ENCODE measurements around the gene UQCRC1. TPM values are rescaled to one million over a fixed set of nuclear protein-coding genes. Genes with fewer than 3 reads are reported as not detected.

UQCRC1 gene
- total and polyA plus RNA-seq, 7 donors, result 199 to 828 (median 241) TPM

GRCh38 chr3:48637305-48637704 lies 27.9 kb upstream of the UQCRC1 start:
- Histone ChIP-seq H3K4me3 (no peak overlapping the region), H3K4me1 (peaks cover 0 to 26% (median 21%) of the 10 kb centered on the region in 4 donors), H3K9me3 (no peaks in the 10 kb centered on the region), H3K36me3 (peaks cover 0 to 8% (median 3%) of the 10 kb centered on the region in 4 donors), H3K27me3 (no peaks in the 10 kb centered on the region), H3K27ac (no peak overlapping the region)
- WGBS, 2 donors, result 66 to 76% methylated on average over 6 of the region's 6 CpGs
- intact Hi-C loops (cut with DNase I), result no loop called here
- TF ChIP-seq POLR2AphosphoS5 (IDR thresholded peaks at IDR 0.05), result no peak
- no peak for TF ChIP-seq EP300 (IDR thresholded peaks at IDR 0.05)
- no peak for TF ChIP-seq POLR2A (IDR thresholded peaks at IDR 0.05)
- no peak for TF ChIP-seq CTCF (IDR thresholded peaks at IDR 0.05)
- no peak for DNase-seq

GRCh38 chr3:48636149-48636655 lies 26.8 kb upstream of the UQCRC1 start:
- 45 to 46% methylated on average over 10 of the region's 10 CpGs for WGBS, 2 donors
- Histone ChIP-seq H3K9me3 (no peaks in the 10 kb centered on the region), H3K27me3 (no peaks in the 10 kb centered on the region), H3K36me3 (peaks cover 0 to 17% (median 5%) of the 10 kb centered on the region in 4 donors), H3K4me3 (peak overlapping the region; percentile 73 to 86 (median 80)), H3K4me1 (peaks cover 0 to 26% (median 21%) of the 10 kb centered on the region in 4 donors), H3K27ac (peak overlapping the region; percentile 87 to 91 (median 87))
- no peak for TF ChIP-seq POLR2AphosphoS5 (IDR thresholded peaks at IDR 0.05)
- TF ChIP-seq EP300 (IDR thresholded peaks at IDR 0.05), result no peak
- no peak for TF ChIP-seq CTCF (IDR thresholded peaks at IDR 0.05)
- TF ChIP-seq POLR2A (IDR thresholded peaks at IDR 0.05), result no peak
- intact Hi-C loops (cut with DNase I), result no loop called here
- no peak for DNase-seq

GRCh38 chr3:48635222-48636021 lies 26.0 kb upstream of the UQCRC1 start, which contains the start of gene SLC26A6:
Gene SLC26A6 (minus strand): TSS chr3:48635461. CDS start chr3:48635393, 68 bp downstream.
- Histone ChIP-seq H3K4me1 (peaks cover 0 to 26% (median 21%) of the 10 kb centered on the region in 4 donors), H3K27me3 (no peaks in the 10 kb centered on the region), H3K36me3 (peaks cover 0 to 17% (median 7%) of the 10 kb centered on the region in 4 donors), H3K27ac (peak within 1 kb of the TSS; percentile 87 to 91 (median 87)), H3K9me3 (no peaks in the 10 kb centered on the region), H3K4me3 (peak within 1 kb of the TSS; percentile 73 to 86 (median 80))
- DNase-seq, result peak; percentile 98
- WGBS, 2 donors, result 0 to 1% methylated on average over 68 of the region's 68 CpGs
- intact Hi-C loops (cut with DNase I), result loop anchor here (1.0 to 2.0 kb wide), 3 partner anchors 27 to 75 kb away; partner anchors contain the start of gene UQCRC1
- TF ChIP-seq EP300 (IDR thresholded peaks at IDR 0.05) (no peak), POLR2AphosphoS5 (IDR thresholded peaks at IDR 0.05) (peak; percentile 57 to 91 (median 76)), POLR2A (IDR thresholded peaks at IDR 0.05) (no peak), CTCF (IDR thresholded peaks at IDR 0.05) (peak; percentile 38 to 58 (median 43))

- Histone ChIP-seq H3K27me3 (no peaks in the 10 kb centered on the region), H3K27ac (peak overlapping the region; percentile 87 to 91 (median 87)), H3K9me3 (no peaks in the 10 kb centered on the region), H3K4me1 (peaks cover 0 to 26% (median 21%) of the 10 kb centered on the region in 4 donors), H3K36me3 (peaks cover 0 to 22% (median 8%) of the 10 kb centered on the region in 4 donors), H3K4me3 (peak overlapping the region; percentile 73 to 86 (median 80))
- intact Hi-C loops (cut with DNase I), result loop anchor here (1.0 to 2.0 kb wide), 3 partner anchors 26 to 74 kb away; partner anchors contain the start of gene UQCRC1
- WGBS, 2 donors, result 2 to 3% methylated on average over 30 of the region's 30 CpGs
- TF ChIP-seq CTCF (IDR thresholded peaks at IDR 0.05) (no peak), POLR2A (IDR thresholded peaks at IDR 0.05) (no peak), POLR2AphosphoS5 (IDR thresholded peaks at IDR 0.05) (no peak), EP300 (IDR thresholded peaks at IDR 0.05) (no peak)
- DNase-seq, result peak; percentile 82
Observed at GRCh38 chr3:48634661-48635221, 25.3 kb upstream of the UQCRC1 start.

Measured in sigmoid colon (tissue), 7 donors.